Suprapubic skin (tissue), 4 donors: Measurements from ENCODE around the gene INPP4B.

Experiments used
- CTCF ChIP-seq, 2 donors: fragments of 200-600 bp in 1 of 2; fragments of 450-650 bp in 1 of 2; sonication (generic) in 1 of 2; IDR thresholded peaks; one replicate each; pipeline ENCODE4 v1.5.1; 2016 to 2019; ENCODE audit warnings: antibody characterized with exemption in 2 of 2, mild to moderate bottlenecking in 1 of 2, moderate library complexity in 1 of 2
- EP300 ChIP-seq: sonication (generic); formaldehyde crosslinking; IDR thresholded peaks from one replicate; pipeline ENCODE4 v1.6.1; 2017; ENCODE audit warnings: antibody characterized with exemption
- POLR2A ChIP-seq, 2 donors: fragments of 450-650 bp; IDR thresholded peaks; one replicate each; pipeline ENCODE4 v1.6.1; 2017; ENCODE audit warnings: antibody characterized with exemption in 2 of 2, mild to moderate bottlenecking in 2 of 2, moderate library complexity in 2 of 2
- POLR2AphosphoS5 ChIP-seq, 3 donors: sonication (generic); formaldehyde crosslinking; IDR thresholded peaks; one replicate each; pipeline ENCODE4 v1.6.1; 2017; ENCODE audit warnings: antibody characterized with exemption in 3 of 3

GRCh38 chr4:142264961-142265360, 581.1 kb downstream of the INPP4B start:
- TF ChIP-seq CTCF (IDR thresholded peaks at IDR 0.05) = no peak
- TF ChIP-seq POLR2A (IDR thresholded peaks at IDR 0.05) = no peak
- TF ChIP-seq EP300 = no peak
- no peak for TF ChIP-seq POLR2AphosphoS5 (IDR thresholded peaks at IDR 0.05)
